Thyroid gland (tissue), 4 donors: Measurements from ENCODE around the gene MINDY4B. TPM values are rescaled to one million over a fixed set of nuclear protein-coding genes. Genes with fewer than 3 reads are reported as not detected.

Experiments used
- DNase-seq, 2 donors: peaks; one replicate each; pipeline ENCODE4 v3.0.0-alpha.2; 2019
- H3K27ac ChIP-seq, 3 donors: fragments of 200-600 bp; sonication (generic); 1 replicate in 2 of 3; 2 replicates in 1 of 3; pipeline ENCODE4 v1.5.1; 2016 to 2019; ENCODE audit warnings: mild to moderate bottlenecking in 1 of 3, moderate library complexity in 1 of 3
- H3K27me3 ChIP-seq: fragments of 200-600 bp; sonication (generic); one replicate; pipeline ENCODE4 v1.5.1; 2019
- H3K36me3 ChIP-seq, 2 donors: fragments of 200-600 bp; sonication (generic); one replicate each; pipeline ENCODE4 v1.5.1; 2016 to 2019
- H3K4me1 ChIP-seq, 2 donors: fragments of 200-600 bp; sonication (generic); one replicate each; pipeline ENCODE4 v1.5.1; 2017 to 2019
- H3K4me3 ChIP-seq, 3 donors: fragments of 200-600 bp; sonication (generic); replicated peaks in 1 of 3; 1 replicate in 2 of 3; 2 replicates in 1 of 3; pipeline ENCODE4 v1.5.1; 2016; ENCODE audit warnings: mild to moderate bottlenecking in 1 of 3
- H3K9me3 ChIP-seq: fragments of 200-600 bp; sonication (generic); one replicate; pipeline ENCODE4 v1.5.1; 2017
- CTCF ChIP-seq, 6 experiments: fragments of 200-600 bp in 3 of 6; fragments of 450-650 bp in 3 of 6; sonication (generic) in 3 of 6; IDR thresholded peaks; one replicate each; pipeline ENCODE4 v1.5.1; 2016 to 2019; ENCODE audit warnings: antibody characterized with exemption in 6 of 6, mild to moderate bottlenecking in 2 of 6, inconsistent platforms in 1 of 6, moderate library complexity in 1 of 6
- POLR2A ChIP-seq, 2 donors: fragments of 450-650 bp; IDR thresholded peaks; one replicate each; pipeline ENCODE4 v1.6.1; 2017; ENCODE audit warnings: antibody characterized with exemption in 2 of 2, mild to moderate bottlenecking in 2 of 2, moderate library complexity in 1 of 2
- WGBS, 2 donors: methylation state at CpG; one replicate each; pipeline ENCODE4 v1.1.5; 2017; 5-methylcytosine and 5-hydroxymethylcytosine counted together
- intact Hi-C: fragments of 100-400 bp; cut with DNase I; formaldehyde crosslinking; loops from one replicate; pipeline ENCODE4 v1.15.1; 2023
- total RNA-seq, 4 donors: library from RNA; depleted of rRNA; stranded (reverse); fragments of >200 nt; gene quantifications; one replicate each; pipeline ENCODE4 v1.2.3, GENCODE V29; 2016

Gene MINDY4B
- total RNA-seq, 4 donors from 2014 or later = not detected

GRCh38 chr3:150843241-150843640 is 62.0 kb downstream of the MINDY4B start:
- Histone ChIP-seq H3K9me3 (no peaks in the 10 kb centered on the region), H3K4me3 (no peak overlapping the region), H3K4me1 (peaks cover 0 to 16% of the 10 kb centered on the region in 2 donors), H3K36me3 (no peaks in the 10 kb centered on the region), H3K27me3 (no peaks in the 10 kb centered on the region), H3K27ac (no peak overlapping the region)
- DNase-seq = no peak
- intact Hi-C loops = no loop called here
- WGBS, 2 donors = 70 to 74% methylated on average over 2 of the region's 2 CpGs
- TF ChIP-seq POLR2A (IDR thresholded peaks at IDR 0.05) (no peak), CTCF (IDR thresholded peaks at IDR 0.05) (no peak)

GRCh38 chr3:150840802-150841515 is 64.3 kb downstream of the MINDY4B start:
- WGBS, 2 donors = 88 to 89% methylated on average over 4 of the region's 4 CpGs

GRCh38 chr3:150830745-150831144 is 74.5 kb downstream of the MINDY4B start:
- TF ChIP-seq CTCF (IDR thresholded peaks at IDR 0.05) (no peak), POLR2A (IDR thresholded peaks at IDR 0.05) (no peak)
- Histone ChIP-seq H3K4me3 (no peak overlapping the region), H3K27me3 (no peaks in the 10 kb centered on the region), H3K27ac (no peak overlapping the region), H3K4me1 (peaks cover 0 to under 1% of the 10 kb centered on the region in 2 donors), H3K9me3 (no peaks in the 10 kb centered on the region), H3K36me3 (no peaks in the 10 kb centered on the region)
- WGBS, 2 donors = 91% methylated on average over 7 of the region's 7 CpGs
- intact Hi-C loops = no loop called here
- no peak for DNase-seq

More at GRCh38 chr3:150840802-150841515, 64.3 kb downstream of the MINDY4B start:
- no peak for DNase-seq
- H3K4me1 ChIP-seq = peaks cover 0 to 16% of the 10 kb centered on the region in 2 donors
- H3K36me3 ChIP-seq = no peaks in the 10 kb centered on the region
- TF ChIP-seq POLR2A (IDR thresholded peaks at IDR 0.05) (no peak), CTCF (IDR thresholded peaks at IDR 0.05) (no peak)
- no peaks in the 10 kb centered on the region for H3K9me3 ChIP-seq
- intact Hi-C loops = no loop called here
- H3K27ac ChIP-seq = no peak overlapping the region
- no peak overlapping the region for H3K4me3 ChIP-seq
- H3K27me3 ChIP-seq = no peaks in the 10 kb centered on the region

GRCh38 chr3:150830094-150830681 is 75.1 kb downstream of the MINDY4B start:
- no peak overlapping the region for H3K27ac ChIP-seq
- DNase-seq = no peak
- no peak overlapping the region for H3K4me3 ChIP-seq
- WGBS, 2 donors = 70 to 74% methylated on average over 5 to 6 of the region's 6 CpGs
- no peak for TF ChIP-seq POLR2A (IDR thresholded peaks at IDR 0.05)
- TF ChIP-seq CTCF (IDR thresholded peaks at IDR 0.05) = no peak
- H3K9me3 ChIP-seq = no peaks in the 10 kb centered on the region
- intact Hi-C loops = no loop called here
- no peaks in the 10 kb centered on the region for H3K27me3 ChIP-seq
- H3K36me3 ChIP-seq = no peaks in the 10 kb centered on the region
- peaks cover 0 to 6% of the 10 kb centered on the region in 2 donors for H3K4me1 ChIP-seq

GRCh38 chr3:150829408-150829807 is 75.8 kb downstream of the MINDY4B start:
- Histone ChIP-seq H3K4me1 (peaks cover 0 to 8% of the 10 kb centered on the region in 2 donors), H3K36me3 (no peaks in the 10 kb centered on the region), H3K9me3 (no peaks in the 10 kb centered on the region), H3K27me3 (no peaks in the 10 kb centered on the region), H3K4me3 (no peak overlapping the region), H3K27ac (no peak overlapping the region)
- DNase-seq = no peak
- 76 to 88% methylated on average over 6 of the region's 6 CpGs for WGBS, 2 donors
- TF ChIP-seq POLR2A (IDR thresholded peaks at IDR 0.05) (no peak), CTCF (IDR thresholded peaks at IDR 0.05) (no peak)
- intact Hi-C loops = no loop called here
